Measurements from ENCODE around the gene CACNG4. TPM values are rescaled to one million over a fixed set of nuclear protein-coding genes. Genes with fewer than 3 reads are reported as not detected.

The CACNG4 gene
- total RNA-seq, 1 experiment from 2014 or later, result 2.4 TPM

GRCh38 chr17:67066717-67067116 is 102.2 kb downstream of the CACNG4 start:
- Histone ChIP-seq H3K79me2 (ENCODE audit: low read length) (no peaks in the 10 kb centered on the region), H3K27me3 (ENCODE audit: low read length) (no peaks in the 10 kb centered on the region), H3K4me1 (ENCODE audit: insufficient read depth, low read length) (no peaks in the 10 kb centered on the region), H2AFZ (ENCODE audit: low read length) (no peak overlapping the region), H3K27ac (ENCODE audit: low read length) (no peak overlapping the region), H3K36me3 (ENCODE audit: low read depth, low read length) (no peaks in the 10 kb centered on the region), H3K4me3 (ENCODE audit: low read length) (no peak overlapping the region), H3K9ac (ENCODE audit: low read length) (no peak overlapping the region), H3K4me2 (ENCODE audit: low read length) (no peak overlapping the region), H4K20me1 (ENCODE audit: low read length) (no peaks in the 10 kb centered on the region), H3F3A (ENCODE audit: low read length, unreplicated experiment) (no peaks in the 10 kb centered on the region), H3K9me3 (ENCODE audit: low read length) (no peaks in the 10 kb centered on the region), H3K9me2 (replicated peaks; ENCODE audit: low read length) (no peaks in the 10 kb centered on the region)
- ChIA-PET POLR2A (ENCODE audit: unreplicated experiment) (no interaction called here), CTCF (no interaction called here)
- DNase-seq (no peak), ATAC-seq (no peak)
- intact Hi-C loops (cut with micrococcal nuclease), result no loop called here
- no TSS peak for BruUV-seq (replicated peaks)
- TF ChIP-seq EZH2phosphoT487 (IDR thresholded peaks at IDR 0.05; ENCODE audit: borderline replicate concordance, low read length), result no peak
- TF ChIP-seq CTCF (conservative IDR thresholded peaks at IDR 0.05; ENCODE audit: low read depth, low read length), result no peak
- no peak for TF ChIP-seq EZH2 (IDR thresholded peaks at IDR 0.05; ENCODE audit: low read length, unreplicated experiment)

GRCh38 chr17:67067571-67068482 is 103.3 kb downstream of the CACNG4 start:
- no peak overlapping the region for H3K9ac ChIP-seq (ENCODE audit: low read length)
- ChIA-PET CTCF (no interaction called here), POLR2A (ENCODE audit: unreplicated experiment) (interaction anchor here (0.5 to 0.6 kb wide), 2 partner anchors 89 to 403 kb away, joined by 5 to 8 read pairs; no protein-coding TSS in a partner anchor)
- ATAC-seq (no peak), DNase-seq (no peak)
- H3K9me3 ChIP-seq (ENCODE audit: low read length), result no peaks in the 10 kb centered on the region
- H3K4me1 ChIP-seq (ENCODE audit: insufficient read depth, low read length), result no peaks in the 10 kb centered on the region
- no peaks in the 10 kb centered on the region for H4K20me1 ChIP-seq (ENCODE audit: low read length)
- no peak overlapping the region for H3K4me2 ChIP-seq (ENCODE audit: low read length)
- no peaks in the 10 kb centered on the region for H3K36me3 ChIP-seq (ENCODE audit: low read depth, low read length)
- H3K4me3 ChIP-seq (ENCODE audit: low read length), result no peak overlapping the region
- H3F3A ChIP-seq (ENCODE audit: low read length, unreplicated experiment), result no peaks in the 10 kb centered on the region
- intact Hi-C loops (cut with micrococcal nuclease), result no loop called here
- no peak overlapping the region for H2AFZ ChIP-seq (ENCODE audit: low read length)
- H3K9me2 ChIP-seq (replicated peaks; ENCODE audit: low read length), result no peaks in the 10 kb centered on the region
- H3K27ac ChIP-seq (ENCODE audit: low read length), result no peak overlapping the region
- no peaks in the 10 kb centered on the region for H3K27me3 ChIP-seq (ENCODE audit: low read length)
- BruUV-seq (replicated peaks), result TSS peak; percentile 17
- no peaks in the 10 kb centered on the region for H3K79me2 ChIP-seq (ENCODE audit: low read length)
- TF ChIP-seq CTCF (conservative IDR thresholded peaks at IDR 0.05; ENCODE audit: low read depth, low read length) (no peak), EZH2phosphoT487 (IDR thresholded peaks at IDR 0.05; ENCODE audit: borderline replicate concordance, low read length) (no peak), EZH2 (IDR thresholded peaks at IDR 0.05; ENCODE audit: low read length, unreplicated experiment) (no peak)

GRCh38 chr17:67068999-67069398 is 104.5 kb downstream of the CACNG4 start:
- CTCF ChIA-PET, result interaction anchor here (0.7 kb wide), 1 partner anchor 89 kb away, joined by 6 read pairs; no protein-coding TSS in a partner anchor
- no peak overlapping the region for H3K4me2 ChIP-seq (ENCODE audit: low read length)
- no peaks in the 10 kb centered on the region for H4K20me1 ChIP-seq (ENCODE audit: low read length)
- no peaks in the 10 kb centered on the region for H3K27me3 ChIP-seq (ENCODE audit: low read length)
- DNase-seq (peak; percentile 14), ATAC-seq (no peak)
- H3K4me1 ChIP-seq (ENCODE audit: insufficient read depth, low read length), result no peaks in the 10 kb centered on the region
- BruUV-seq (replicated peaks), result no TSS peak
- no peak overlapping the region for H3K27ac ChIP-seq (ENCODE audit: low read length)
- intact Hi-C loops (cut with micrococcal nuclease), result no loop called here
- H2AFZ ChIP-seq (ENCODE audit: low read length), result no peak overlapping the region
- H3K4me3 ChIP-seq (ENCODE audit: low read length), result no peak overlapping the region
- no peaks in the 10 kb centered on the region for H3K9me2 ChIP-seq (replicated peaks; ENCODE audit: low read length)
- TF ChIP-seq EZH2 (IDR thresholded peaks at IDR 0.05; ENCODE audit: low read length, unreplicated experiment) (no peak), CTCF (conservative IDR thresholded peaks at IDR 0.05; ENCODE audit: low read depth, low read length) (no peak), EZH2phosphoT487 (IDR thresholded peaks at IDR 0.05; ENCODE audit: borderline replicate concordance, low read length) (no peak)
- no peaks in the 10 kb centered on the region for H3F3A ChIP-seq (ENCODE audit: low read length, unreplicated experiment)
- H3K9me3 ChIP-seq (ENCODE audit: low read length), result no peaks in the 10 kb centered on the region
- H3K79me2 ChIP-seq (ENCODE audit: low read length), result no peaks in the 10 kb centered on the region
- POLR2A ChIA-PET (ENCODE audit: unreplicated experiment), result no interaction called here
- no peaks in the 10 kb centered on the region for H3K36me3 ChIP-seq (ENCODE audit: low read depth, low read length)
- H3K9ac ChIP-seq (ENCODE audit: low read length), result no peak overlapping the region
